ENCODE results near the gene KIF1B. TPM values are rescaled to one million over a fixed set of nuclear protein-coding genes. Genes with fewer than 3 reads are reported as not detected.

The KIF1B gene
- total and polyA plus RNA-seq, 9 of the 15 experiments (the other 6 are each of a cell fraction or from before 2014, with no cell fraction given), result 2.8 to 19.8 (median 11.9) TPM

- no peak for TF ChIP-seq UBTF (IDR thresholded peaks at IDR 0.05; ENCODE audit: borderline replicate concordance in 1 of 2, low read depth in 2 of 2, low read length in 2 of 2)
These were observed 114.3 kb downstream of the KIF1B start (continued) for GRCh38 chr1:10324627-10325026.

- no peak for DNase-seq (ENCODE audit: extremely low read depth in 1 of 4, low spot score in 3 of 4)
- no peak overlapping the region for H2AFZ ChIP-seq (ENCODE audit: low read depth, low read length)
- no peaks in the 10 kb centered on the region for H3K9me3 ChIP-seq (replicated peaks; ENCODE audit: control insufficient read depth, insufficient read depth, low read depth, low read length)
- ATAC-seq, result no peak
- ChIA-PET CTCF (ENCODE audit: low intra/inter-chr PET ratio) (interaction anchor here (0.5 kb wide), 1 partner anchor 174 kb away, joined by 3 read pairs; no protein-coding TSS in a partner anchor), POLR2A (interaction anchor here (1.2 to 1.5 kb wide), 2 partner anchors 11 to 13 kb away, joined by 3 read pairs; no protein-coding TSS in a partner anchor)
- peaks cover 12% of the 10 kb centered on the region; the same call in 1 of the 3 replicates for H3K36me3 ChIP-seq (ENCODE audit: control insufficient read depth, insufficient read depth, low read length)
- 44% methylated on average over 3 of the region's 3 CpGs for WGBS (ENCODE audit: insufficient coverage, low coverage, missing lambda C conversion rate)
- H3K79me2 ChIP-seq (ENCODE audit: control insufficient read depth, insufficient read depth, low read length), result no peaks in the 10 kb centered on the region
- H3K4me3 ChIP-seq, result no peak overlapping the region
- in situ Hi-C loops (cut with MboI) (no loop called here), intact Hi-C loops (cut with micrococcal nuclease) (no loop called here)
- H3K27ac ChIP-seq (ENCODE audit: extremely low read depth, low read depth, low read length), result no peak overlapping the region
- H3K4me2 ChIP-seq (ENCODE audit: insufficient read depth, low read length), result no peak overlapping the region
- FAIRE-seq, result no peak
- H3K9me1 ChIP-seq (ENCODE audit: control insufficient read depth, insufficient read depth, low read length), result no peaks in the 10 kb centered on the region
- no peaks in the 10 kb centered on the region for H3K27me3 ChIP-seq (ENCODE audit: control insufficient read depth in 2 of 2, insufficient read depth in 2 of 2, low read length in 2 of 2)
- no peak overlapping the region for H3K9ac ChIP-seq (ENCODE audit: insufficient read depth in 1 of 2, low read depth in 2 of 2, low read length in 2 of 2)
- no peaks in the 10 kb centered on the region for H4K20me1 ChIP-seq (replicated peaks; ENCODE audit: control insufficient read depth, insufficient read depth, low read length)
- BruUV-seq (replicated peaks), result no TSS peak
- peaks cover 0 to under 1% of the 10 kb centered on the region in 2 experiments; a peak in 2 of 5 replicates for H3K4me1 ChIP-seq (replicated peaks in 1 of 2; ENCODE audit: control insufficient read depth in 2 of 2, insufficient read depth in 2 of 2, low read length in 2 of 2)
- TF ChIP-seq, protein P1, sequence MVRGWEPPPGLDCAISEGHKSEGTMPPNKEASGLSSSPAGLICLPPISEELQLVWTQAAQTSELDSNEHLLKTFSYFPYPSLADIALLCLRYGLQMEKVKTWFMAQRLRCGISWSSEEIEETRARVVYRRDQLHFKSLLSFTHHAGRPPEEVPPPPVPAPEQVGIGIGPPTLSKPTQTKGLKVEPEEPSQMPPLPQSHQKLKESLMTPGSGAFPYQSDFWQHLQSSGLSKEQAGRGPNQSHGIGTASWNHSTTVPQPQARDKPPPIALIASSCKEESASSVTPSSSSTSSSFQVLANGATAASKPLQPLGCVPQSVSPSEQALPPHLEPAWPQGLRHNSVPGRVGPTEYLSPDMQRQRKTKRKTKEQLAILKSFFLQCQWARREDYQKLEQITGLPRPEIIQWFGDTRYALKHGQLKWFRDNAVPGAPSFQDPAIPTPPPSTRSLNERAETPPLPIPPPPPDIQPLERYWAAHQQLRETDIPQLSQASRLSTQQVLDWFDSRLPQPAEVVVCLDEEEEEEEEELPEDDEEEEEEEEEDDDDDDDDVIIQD (CRISPR knock-in tag; IDR thresholded peaks at IDR 0.05), result no peak
- no peak for TF ChIP-seq GATA2 (CRISPR knock-in tag; IDR thresholded peaks at IDR 0.05)
- no peak for TF ChIP-seq MTA1 (IDR thresholded peaks at IDR 0.05; ENCODE audit: borderline replicate concordance)
- TF ChIP-seq CC2D1A (IDR thresholded peaks at IDR 0.05), result no peak
- TF ChIP-seq ZFP91 (CRISPR knock-in tag; IDR thresholded peaks at IDR 0.05), result no peak
- no peak for TF ChIP-seq ZNF384 (IDR thresholded peaks at IDR 0.05; ENCODE audit: low read depth, low read length)
- no peak for TF ChIP-seq ZNF561 (CRISPR knock-in tag; conservative IDR thresholded peaks at IDR 0.05)
- no peak for TF ChIP-seq RB1 (IDR thresholded peaks at IDR 0.05; ENCODE audit: low read depth)
- no peak for TF ChIP-seq ZBTB8A (IDR thresholded peaks at IDR 0.05; ENCODE audit: partially characterized antibody)
- TF ChIP-seq MYNN (IDR thresholded peaks at IDR 0.05), result no peak
- no peak for TF ChIP-seq MYNN (CRISPR knock-in tag; IDR thresholded peaks at IDR 0.05)
- TF ChIP-seq CBX2 (IDR thresholded peaks at IDR 0.05; ENCODE audit: insufficient read depth, low read length, poor library complexity, severe bottlenecking), result no peak
- TF ChIP-seq SPI1 (IDR thresholded peaks at IDR 0.05; ENCODE audit: borderline replicate concordance, low read depth, low read length), result no peak
These were observed 115.2 kb downstream of the KIF1B start for GRCh38 chr1:10325521-10325920.
